ENCODE results near the gene YTHDC2. TPM values are rescaled to one million over a fixed set of nuclear protein-coding genes. Genes with fewer than 3 reads are reported as not detected.
"Not testable (repeated sequence)": the region's sequence is repeated elsewhere in the genome, so short reads cannot be mapped to it uniquely, and the experiment has no call there.

The YTHDC2 gene
- total RNA-seq, 2 donors from 2014 or later, result 22.3 to 23.2 TPM

DNA sequence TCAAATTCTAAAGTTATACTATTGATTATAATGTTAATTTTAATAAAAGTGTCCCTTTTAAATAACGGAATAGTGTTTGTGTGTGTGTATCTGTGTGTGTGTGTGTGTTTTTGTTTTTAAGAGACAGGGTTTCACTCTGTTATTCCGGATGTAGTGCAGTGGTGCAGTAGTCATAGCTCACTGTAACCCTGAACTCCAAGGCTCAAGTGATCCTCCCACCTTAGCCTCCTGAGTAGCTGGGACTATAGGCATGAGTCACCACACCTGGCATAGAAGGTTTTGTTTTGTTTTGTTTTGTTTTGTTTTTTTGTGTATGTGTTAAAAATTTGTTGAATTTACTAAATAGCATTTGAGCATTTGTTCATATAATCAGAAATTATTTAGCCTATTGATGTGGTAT is 64.6 kb downstream of the YTHDC2 start:
- intact Hi-C loops (cut with DNase I, micrococcal nuclease), result no loop called here
- ATAC-seq, result no peak
- no peak for DNase-seq

DNA sequence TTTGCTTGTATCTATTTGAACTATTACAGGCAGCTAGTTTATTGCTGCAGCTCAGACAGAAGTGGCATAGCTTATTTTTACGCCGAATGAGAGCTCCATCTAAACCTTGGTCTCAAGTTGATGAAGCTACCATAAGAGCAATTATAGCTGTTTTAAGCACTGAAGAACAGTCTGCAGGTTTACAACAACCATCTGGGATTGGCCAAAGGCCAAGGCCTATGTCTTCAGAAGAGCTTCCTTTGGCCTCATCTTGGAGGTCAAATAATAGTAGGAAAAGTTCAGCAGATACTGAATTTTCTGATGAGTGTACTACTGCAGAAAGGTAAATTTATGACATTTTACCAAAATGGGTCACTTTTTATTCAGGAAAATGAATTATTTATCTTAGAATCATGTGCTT is 67.9 kb downstream of the YTHDC2 start:
- no peak for ATAC-seq
- peak in 1 of 2 donors; percentile 7 for DNase-seq
- intact Hi-C loops (cut with DNase I, micrococcal nuclease), result no loop called here

DNA sequence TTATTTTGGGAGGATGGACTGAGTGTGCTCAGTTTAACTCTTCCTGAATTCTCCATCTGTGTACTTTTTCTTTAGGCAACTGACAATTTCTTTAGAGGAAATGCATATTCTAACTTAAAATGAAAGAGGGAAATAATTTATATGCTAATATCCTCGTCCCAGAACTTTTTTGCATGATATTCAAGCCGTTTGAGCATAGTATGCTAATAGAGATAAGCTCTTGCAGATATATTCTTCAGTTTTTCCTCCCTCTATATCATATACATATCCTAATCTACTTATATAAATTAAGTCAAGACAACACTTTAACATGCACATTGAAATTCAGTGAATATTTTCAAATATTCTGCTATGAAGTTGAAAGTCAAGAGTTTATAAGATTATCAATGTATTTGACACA is 84.7 kb downstream of the YTHDC2 start:
- DNase-seq, result no peak
- intact Hi-C loops (cut with DNase I, micrococcal nuclease), result no loop called here

DNA sequence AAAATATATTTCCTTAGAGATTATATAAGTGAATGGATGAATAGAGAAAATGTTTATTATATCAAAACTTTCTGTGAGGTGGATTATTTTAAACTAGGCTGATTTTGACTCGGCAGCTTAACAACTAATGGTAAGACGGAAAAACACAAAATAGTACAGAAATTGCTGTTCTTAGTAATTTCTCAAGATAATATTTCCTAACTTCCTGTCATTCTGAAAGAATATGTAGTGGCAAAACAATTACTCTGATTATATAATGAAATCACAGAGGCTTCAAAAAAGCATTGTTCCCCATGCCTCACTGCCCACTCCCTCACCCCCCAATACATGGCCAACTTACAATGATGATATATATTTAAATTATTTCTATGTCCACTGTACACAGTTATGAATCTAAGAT is 85.4 kb downstream of the YTHDC2 start:
- intact Hi-C loops (cut with DNase I, micrococcal nuclease), result no loop called here
- DNase-seq (no peak), ATAC-seq (no peak)

More for the DNA sequence above, 84.7 kb downstream of the YTHDC2 start:
- ATAC-seq, result no peak

DNA sequence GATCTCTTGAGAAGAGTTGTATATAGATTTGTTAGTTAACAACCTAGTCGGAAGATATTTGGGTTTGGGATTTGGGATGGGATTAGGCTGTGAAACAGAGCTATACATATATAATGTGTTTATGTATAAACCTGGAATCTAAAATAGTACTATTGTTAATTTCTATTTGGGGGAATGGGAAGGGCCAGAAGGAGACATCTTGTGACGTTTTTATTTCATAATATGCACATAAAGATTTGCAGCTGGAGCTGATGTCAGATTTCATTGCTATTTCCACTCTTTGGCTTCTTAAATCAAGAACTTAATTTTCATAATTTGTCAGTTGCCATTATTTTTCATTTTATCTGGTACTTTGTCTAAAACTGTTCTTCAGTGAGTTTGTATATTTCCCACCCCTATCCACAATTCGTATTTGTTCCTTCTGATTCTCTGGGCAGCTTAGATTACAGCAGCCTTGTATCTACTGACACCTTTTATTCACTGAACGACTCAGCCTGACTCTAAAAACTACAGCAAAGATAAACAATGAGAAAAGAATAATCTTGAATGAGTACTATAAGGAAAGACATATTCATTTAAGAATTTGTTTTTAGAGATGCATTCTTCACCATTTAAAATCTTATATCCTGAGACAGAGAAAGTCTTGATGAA is 86.9 kb downstream of the YTHDC2 start:
- no peak for ATAC-seq
- intact Hi-C loops (cut with DNase I, micrococcal nuclease), result no loop called here
- DNase-seq, result no peak

DNA sequence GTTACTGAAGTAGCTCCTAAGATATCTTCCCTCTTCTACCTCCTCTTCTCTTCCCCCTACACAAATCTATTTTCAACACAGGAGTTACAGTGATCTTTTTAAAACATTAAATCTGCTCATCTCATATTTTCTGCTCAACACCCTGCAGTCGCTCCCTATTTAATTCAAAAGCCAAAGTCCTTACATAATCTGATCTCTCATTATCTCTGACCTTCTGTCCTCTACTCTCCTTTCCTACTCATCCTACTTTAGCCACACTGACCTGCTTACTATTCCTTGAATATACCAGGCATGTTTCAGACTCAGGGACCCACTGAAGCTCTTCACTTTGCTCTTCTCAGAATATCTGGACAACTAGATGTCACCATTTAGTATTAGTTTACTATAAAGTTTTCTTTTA is 87.9 kb downstream of the YTHDC2 start:
- no peak for ATAC-seq
- intact Hi-C loops (cut with DNase I, micrococcal nuclease), result no loop called here

DNA sequence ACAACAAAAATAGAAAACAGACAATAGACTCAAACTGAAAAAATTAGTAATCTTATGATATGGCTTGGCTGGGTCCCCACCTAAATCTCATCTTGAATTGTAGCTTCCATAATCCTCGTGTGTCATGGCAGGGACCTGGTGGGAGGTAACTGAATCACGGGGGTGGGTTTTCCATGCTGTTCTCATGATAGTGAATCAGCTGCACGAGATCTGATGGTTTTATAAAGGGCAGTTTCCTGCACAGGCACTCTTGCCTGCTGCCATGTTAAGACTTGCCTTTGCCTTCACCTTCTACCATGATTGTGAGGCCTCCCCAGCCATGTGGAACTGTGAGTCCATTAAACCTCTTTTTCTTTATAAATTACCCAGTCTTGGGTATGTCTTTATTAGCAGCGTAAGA is 89.8 kb downstream of the YTHDC2 start:
- ATAC-seq; intact Hi-C loops (cut with DNase I, micrococcal nuclease); DNase-seq: not testable (repeated sequence)

More for the DNA sequence above, 87.9 kb downstream of the YTHDC2 start:
- no peak for DNase-seq

DNA sequence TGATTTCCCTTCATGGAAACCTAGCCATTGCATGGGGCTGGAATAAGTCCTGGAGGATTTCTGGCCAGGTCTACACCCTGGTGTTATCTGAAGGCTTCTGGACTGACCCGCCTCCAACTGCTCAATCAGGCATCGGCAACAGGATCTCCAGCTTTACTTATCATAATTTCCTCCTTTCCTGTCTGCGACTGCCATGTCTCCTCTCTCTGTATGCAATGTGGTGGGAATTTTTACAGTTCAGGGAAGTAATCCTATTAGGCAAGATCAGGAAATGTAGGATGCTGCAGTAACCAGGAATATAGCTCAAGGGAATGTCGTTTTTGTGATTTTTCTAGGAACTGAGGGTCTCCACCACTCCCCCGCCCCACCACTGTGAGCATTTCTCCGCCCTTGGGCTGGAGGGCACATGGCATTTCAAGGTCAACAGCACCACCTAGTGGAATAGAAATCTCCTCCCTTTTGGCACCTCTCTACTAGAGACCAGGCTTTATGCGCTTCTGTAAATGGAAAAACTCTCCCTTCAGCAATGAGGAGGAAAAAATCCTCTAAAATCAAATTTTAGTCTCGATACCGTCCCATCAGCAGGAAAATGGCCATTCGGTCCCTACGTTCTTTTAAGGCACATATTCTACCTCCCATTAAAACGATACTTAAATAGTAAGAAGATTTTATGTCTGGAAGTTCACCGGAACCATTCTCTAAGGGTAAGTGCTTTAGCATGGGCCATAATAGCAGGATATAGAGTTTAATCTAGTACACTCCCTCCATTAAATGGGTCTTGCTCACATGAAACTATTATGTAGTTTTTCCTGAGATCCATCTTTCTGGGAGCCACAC is 93.0 kb downstream of the YTHDC2 start:
- peak in 1 of 2 donors; percentile 21 for DNase-seq
- peak; percentile 77 for ATAC-seq
- intact Hi-C loops (cut with DNase I, micrococcal nuclease), result loop anchor here in 1 of 2 donors (5.0 kb wide), 2 partner anchors 229 to 609 kb away; no protein-coding TSS in a partner anchor

DNA sequence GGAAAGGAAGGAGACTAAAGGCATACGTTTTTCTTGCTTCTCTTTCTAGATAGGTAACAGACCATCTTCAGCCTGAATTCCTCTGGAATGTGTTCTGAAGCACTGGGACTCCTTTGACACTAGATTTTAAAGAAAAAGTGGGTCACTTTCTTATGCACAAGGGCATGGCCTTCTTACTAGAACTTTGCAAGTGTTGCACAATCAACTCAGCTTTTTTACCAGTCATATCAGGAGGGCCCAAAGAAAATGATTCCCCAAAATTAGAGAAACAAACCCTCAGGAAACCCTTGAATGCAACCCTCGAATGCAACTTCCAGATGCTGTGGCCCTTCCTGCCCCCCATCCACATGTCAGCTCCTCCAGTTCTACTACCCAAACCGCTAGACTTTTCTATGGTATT is 93.9 kb downstream of the YTHDC2 start:
- ATAC-seq (no peak), DNase-seq (no peak)
- intact Hi-C loops (cut with DNase I, micrococcal nuclease), result loop anchor here in 1 of 2 donors (5.0 kb wide), 2 partner anchors 230 to 610 kb away; no protein-coding TSS in a partner anchor

DNA sequence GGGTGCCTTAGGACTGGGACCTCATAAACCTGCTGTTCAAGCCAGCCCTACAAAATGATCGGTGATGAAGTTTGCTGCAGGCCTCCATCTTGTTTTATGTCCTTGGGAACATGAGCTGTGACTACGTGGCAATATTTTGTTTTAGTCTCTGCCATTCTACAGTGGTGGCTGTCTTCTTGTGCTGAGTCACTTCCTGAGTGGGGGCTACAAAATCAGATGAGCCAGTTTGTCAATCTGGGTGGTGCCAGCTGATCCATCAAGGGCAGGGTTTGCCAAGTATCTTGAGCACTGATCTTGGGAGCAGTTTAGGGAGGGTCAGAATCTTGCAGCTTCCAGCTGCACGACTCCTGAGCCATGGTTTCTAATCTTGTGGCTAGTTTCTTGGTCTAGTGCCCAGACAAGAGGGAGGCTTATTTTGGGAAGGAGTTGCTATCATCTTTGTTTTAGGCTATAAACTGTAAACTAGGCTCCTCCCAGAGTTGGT is 94.7 kb downstream of the YTHDC2 start:
- no peak for DNase-seq
- no peak for ATAC-seq
- intact Hi-C loops (cut with DNase I, micrococcal nuclease), result loop anchor here in 1 of 2 donors (5.0 kb wide), 2 partner anchors 231 to 611 kb away; no protein-coding TSS in a partner anchor

DNA sequence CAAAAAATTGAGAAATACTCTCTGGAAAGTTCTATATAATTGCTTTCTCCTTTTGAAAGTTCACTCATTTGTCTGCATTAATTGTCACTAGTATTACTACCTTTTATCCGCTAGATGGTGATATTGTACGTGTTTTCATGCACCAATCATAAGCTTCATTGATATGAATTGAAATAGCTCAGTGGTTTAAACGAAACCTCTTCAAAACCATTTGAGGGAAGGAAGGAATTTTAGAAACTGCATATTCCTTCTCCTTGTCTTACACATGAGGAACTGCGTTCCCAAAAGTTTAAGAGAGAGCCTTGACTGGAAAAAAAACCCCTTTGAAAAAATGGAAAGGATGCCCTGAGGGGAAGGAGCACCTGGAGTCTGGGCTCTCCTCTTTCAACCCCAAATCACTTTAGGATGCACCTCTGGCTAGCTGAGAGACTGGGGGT is 98.6 kb downstream of the YTHDC2 start:
- ATAC-seq, result peak; percentile 56
- intact Hi-C loops (cut with DNase I, micrococcal nuclease), result no loop called here
- no peak for DNase-seq

DNA sequence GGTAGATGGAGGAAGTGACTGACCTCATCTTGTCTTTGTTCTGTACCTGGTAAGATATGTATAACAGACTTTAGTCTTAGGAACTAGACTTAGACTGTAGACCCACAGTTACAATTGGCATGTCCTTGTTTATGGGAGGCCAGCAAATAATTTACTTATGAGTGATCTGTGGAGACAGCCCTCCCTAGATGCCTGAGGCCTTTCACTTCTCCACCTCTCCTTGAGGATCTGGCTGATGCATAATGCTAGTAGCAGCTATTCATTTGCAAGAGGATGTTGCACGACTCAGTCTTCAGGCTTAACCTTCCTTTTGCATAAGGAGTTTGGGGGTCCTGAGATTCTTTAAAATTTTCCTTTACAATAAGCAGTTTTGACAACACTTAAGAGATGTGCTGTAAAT is 100.7 kb downstream of the YTHDC2 start:
- intact Hi-C loops (cut with DNase I, micrococcal nuclease), result no loop called here
- ATAC-seq (no peak), DNase-seq (no peak)

DNA sequence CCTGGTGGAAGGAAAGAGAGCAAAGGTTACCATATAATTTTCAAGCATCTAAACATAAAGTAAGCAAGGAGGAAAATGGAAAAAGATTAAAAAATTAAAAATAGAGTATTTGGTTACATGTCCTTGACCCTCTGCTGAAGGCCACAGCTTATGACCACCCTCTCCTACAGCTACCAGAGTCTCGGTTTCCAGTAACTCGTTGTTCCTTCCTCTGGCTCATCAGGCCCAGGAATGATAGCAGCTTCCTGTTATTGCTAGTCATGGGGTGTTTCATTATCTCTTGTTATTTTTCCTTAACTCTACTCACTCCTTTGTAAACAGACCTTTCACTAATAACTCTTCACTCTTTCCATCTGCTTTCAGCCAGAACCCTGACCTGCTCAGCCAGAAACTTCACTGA is 102.2 kb downstream of the YTHDC2 start:
- ATAC-seq (no peak), DNase-seq (no peak)
- intact Hi-C loops (cut with DNase I, micrococcal nuclease), result no loop called here

DNA sequence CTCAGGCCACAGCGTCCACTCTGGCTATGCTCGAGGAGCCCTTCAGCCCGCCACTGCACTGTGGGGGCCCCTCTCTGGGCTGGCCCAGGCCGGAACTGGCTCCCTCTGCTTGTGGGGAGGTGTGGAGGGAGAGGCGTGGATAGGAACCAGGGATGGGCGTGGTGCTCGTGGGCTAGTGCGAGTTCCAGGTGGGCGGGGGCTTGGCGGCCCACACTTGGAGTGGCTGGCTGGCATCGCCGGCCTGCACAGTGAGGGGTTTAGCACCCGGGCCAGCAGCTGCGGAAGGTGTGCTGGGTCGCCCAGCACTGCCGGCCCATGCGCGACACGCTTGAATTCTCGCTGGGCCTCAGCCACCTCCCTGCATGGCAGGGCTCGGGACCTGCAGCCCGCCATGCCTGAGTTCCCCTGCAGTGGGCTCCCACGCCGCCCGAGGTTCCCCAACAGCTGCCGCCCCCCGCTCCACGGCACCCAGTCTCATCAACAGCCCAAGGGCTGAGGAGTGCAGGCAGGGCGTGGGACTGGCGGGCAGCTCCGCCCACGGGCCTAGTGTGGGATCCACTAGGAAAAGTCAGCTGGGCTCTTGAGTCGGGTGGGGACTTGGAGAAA is 103.8 kb downstream of the YTHDC2 start:
- intact Hi-C loops (cut with DNase I, micrococcal nuclease), result no loop called here
- ATAC-seq, result no peak
- DNase-seq, result no peak

DNA sequence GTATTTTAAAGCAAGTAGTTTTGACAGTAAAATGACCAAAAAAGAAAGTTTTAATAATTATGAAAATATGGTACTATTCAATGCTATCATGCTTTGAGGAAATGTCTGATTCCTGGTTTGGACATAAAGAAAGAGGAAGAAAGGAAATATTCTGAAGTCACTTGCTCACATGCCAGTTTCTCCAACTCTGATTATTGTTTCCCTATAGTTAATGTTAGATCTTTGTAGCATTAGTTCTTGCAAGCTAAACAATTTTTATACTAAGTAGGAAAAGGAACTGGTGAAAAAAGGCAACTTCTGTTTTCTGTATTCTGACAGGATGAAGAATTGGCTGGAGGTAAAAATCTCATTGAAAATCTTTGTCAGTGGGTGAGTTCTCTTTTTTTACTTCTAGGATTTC is 119.5 kb downstream of the YTHDC2 start:
- intact Hi-C loops (cut with DNase I, micrococcal nuclease), result no loop called here
- ATAC-seq, result no peak
- no peak for DNase-seq

DNA sequence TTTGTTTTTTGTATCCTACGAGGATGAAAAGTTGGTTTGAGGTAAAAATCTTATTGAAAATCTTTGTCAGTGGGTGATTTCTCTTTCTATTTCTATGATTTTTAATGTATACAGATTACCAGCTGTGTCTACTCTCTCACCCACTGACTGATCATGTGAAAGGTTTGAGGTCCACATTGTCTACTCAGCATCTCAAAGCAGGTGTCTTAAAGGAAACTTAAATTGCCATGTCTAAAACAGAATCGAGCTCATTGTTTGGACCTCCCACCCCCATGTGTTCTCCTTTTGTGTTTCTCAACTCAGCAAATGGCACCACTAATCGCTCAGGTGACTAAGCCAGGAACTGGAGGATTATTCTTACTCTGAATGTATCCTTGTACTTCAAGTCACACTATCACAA is 121.5 kb downstream of the YTHDC2 start:
- no peak for DNase-seq
- ATAC-seq, result no peak
- intact Hi-C loops (cut with DNase I, micrococcal nuclease), result no loop called here

DNA sequence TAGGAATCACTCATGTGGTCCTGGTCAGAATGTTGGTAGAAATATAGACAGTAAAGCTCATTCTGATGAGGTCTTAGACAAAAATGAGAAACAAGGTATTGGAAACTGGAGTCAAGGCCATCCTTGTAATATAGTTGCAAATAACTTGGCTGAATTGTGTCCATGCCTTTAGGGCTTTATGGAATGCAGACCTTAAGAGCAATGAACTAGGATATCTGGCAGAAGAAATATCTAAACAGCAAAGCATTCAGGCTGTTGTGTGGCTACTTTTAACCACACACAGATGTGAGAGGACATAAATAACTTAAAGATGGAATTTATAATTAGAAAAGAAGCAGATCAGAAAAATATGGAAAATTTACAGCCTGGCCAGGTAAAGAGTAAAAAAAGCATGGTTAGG is 128.2 kb downstream of the YTHDC2 start:
- intact Hi-C loops (cut with DNase I, micrococcal nuclease), result no loop called here
- no peak for DNase-seq
- no peak for ATAC-seq

Data from left colon (tissue), 2 donors.